ENCODE results near the gene POLA1.
"Not testable (repeated sequence)": the region's sequence is repeated elsewhere in the genome, so short reads cannot be mapped to it uniquely, and the experiment has no call there.

Gene POLA1

GRCh38 chrX:24799565-24799964 is 105.8 kb downstream of the POLA1 start:
- H3K27me3 ChIP-seq (ENCODE audit: insufficient read depth, poor library complexity, severe bottlenecking): no peaks in the 10 kb centered on the region
- H3K4me1 ChIP-seq (ENCODE audit: insufficient read depth, poor library complexity, severe bottlenecking): no peaks in the 10 kb centered on the region
- H3K4me3 ChIP-seq (ENCODE audit: severe bottlenecking): no peak overlapping the region
- no peaks in the 10 kb centered on the region for H3K36me3 ChIP-seq (ENCODE audit: low read depth)
- TF ChIP-seq CTCF (IDR thresholded peaks at IDR 0.05; ENCODE audit: poor library complexity, severe bottlenecking): no peak
- ATAC-seq (ENCODE audit: low read depth) (no peak), DNase-seq (ENCODE audit: low spot score) (no peak)
- H3K27ac ChIP-seq (ENCODE audit: poor library complexity, severe bottlenecking): no peak overlapping the region
- no peaks in the 10 kb centered on the region for H3K9me3 ChIP-seq (ENCODE audit: severe bottlenecking)

DNA sequence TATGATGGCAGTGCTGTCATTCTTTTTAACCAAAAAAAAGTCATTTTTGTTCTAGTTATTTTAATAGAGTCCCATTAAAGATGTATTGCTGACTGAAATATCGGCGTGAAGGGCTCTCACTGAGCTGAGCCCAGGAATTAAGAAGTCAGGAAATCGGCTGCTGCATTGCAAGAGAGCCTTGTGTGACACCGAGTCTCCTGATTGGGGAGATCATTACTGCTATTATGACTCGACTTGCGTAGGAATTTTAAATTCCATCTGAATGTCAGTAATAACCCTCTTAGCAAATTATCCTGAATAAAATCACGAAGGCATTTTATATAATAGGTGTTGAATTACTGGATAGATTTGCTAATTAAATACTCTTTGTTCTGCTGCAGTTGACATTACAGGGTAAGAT is 111.5 kb downstream of the POLA1 start:
- no peak for DNase-seq (ENCODE audit: low spot score)
- TF ChIP-seq CTCF (IDR thresholded peaks at IDR 0.05; ENCODE audit: poor library complexity, severe bottlenecking): no peak
- no peak for ATAC-seq (ENCODE audit: low read depth)
- H3K27ac ChIP-seq (ENCODE audit: poor library complexity, severe bottlenecking): no peak overlapping the region
- no peak overlapping the region for H3K4me3 ChIP-seq (ENCODE audit: severe bottlenecking)
- H3K27me3 ChIP-seq (ENCODE audit: insufficient read depth, poor library complexity, severe bottlenecking): no peaks in the 10 kb centered on the region
- H3K36me3 ChIP-seq (ENCODE audit: low read depth): 0 out of 2 replicates have a peak, but pooled peaks cover under 1% of the 10 kb centered on the region
- H3K4me1 ChIP-seq (ENCODE audit: insufficient read depth, poor library complexity, severe bottlenecking): no peaks in the 10 kb centered on the region
- H3K9me3 ChIP-seq (ENCODE audit: severe bottlenecking): no peaks in the 10 kb centered on the region

DNA sequence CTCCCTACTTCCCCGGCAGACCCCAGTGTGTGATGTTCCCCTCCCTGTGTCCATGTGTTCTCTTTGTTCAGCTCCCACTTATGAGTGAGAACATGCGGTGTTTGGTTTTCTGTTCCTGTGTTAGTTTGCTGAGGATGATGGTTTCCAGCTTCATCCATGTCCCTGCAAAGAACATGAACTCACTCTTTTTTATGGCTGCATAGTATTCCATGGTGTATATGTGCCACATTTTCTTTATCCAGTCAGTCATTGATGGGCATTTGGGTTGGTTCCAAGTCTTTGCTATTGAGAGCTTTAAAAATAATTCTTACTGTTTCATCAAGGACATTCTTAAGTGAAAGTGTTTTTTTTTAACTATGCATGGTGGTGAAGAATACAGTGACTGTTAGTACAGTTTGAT is 126.1 kb downstream of the POLA1 start:
- H3K4me3 ChIP-seq (ENCODE audit: severe bottlenecking); ATAC-seq (ENCODE audit: low read depth); DNase-seq (ENCODE audit: low spot score); H3K36me3 ChIP-seq (ENCODE audit: low read depth); H3K27me3 ChIP-seq (ENCODE audit: insufficient read depth, poor library complexity, severe bottlenecking); H3K4me1 ChIP-seq (ENCODE audit: insufficient read depth, poor library complexity, severe bottlenecking); H3K9me3 ChIP-seq (ENCODE audit: severe bottlenecking); H3K27ac ChIP-seq (ENCODE audit: poor library complexity, severe bottlenecking): not testable (repeated sequence)

GRCh38 chrX:24828147-24828546 is 134.4 kb downstream of the POLA1 start:
- no peak overlapping the region for H3K4me3 ChIP-seq (ENCODE audit: severe bottlenecking)
- peaks cover 8% of the 10 kb centered on the region for H3K36me3 ChIP-seq (ENCODE audit: low read depth)
- ATAC-seq (ENCODE audit: low read depth) (no peak), DNase-seq (ENCODE audit: low spot score) (no peak)
- no peaks in the 10 kb centered on the region for H3K27me3 ChIP-seq (ENCODE audit: insufficient read depth, poor library complexity, severe bottlenecking)
- H3K4me1 ChIP-seq (ENCODE audit: insufficient read depth, poor library complexity, severe bottlenecking): no peaks in the 10 kb centered on the region
- no peaks in the 10 kb centered on the region for H3K9me3 ChIP-seq (ENCODE audit: severe bottlenecking)
- H3K27ac ChIP-seq (ENCODE audit: poor library complexity, severe bottlenecking): no peak overlapping the region
- no peak for TF ChIP-seq CTCF (IDR thresholded peaks at IDR 0.05; ENCODE audit: poor library complexity, severe bottlenecking)

GRCh38 chrX:24828600-24828999 is 134.9 kb downstream of the POLA1 start:
- no peak for ATAC-seq (ENCODE audit: low read depth)
- H3K36me3 ChIP-seq (ENCODE audit: low read depth): peaks cover 8% of the 10 kb centered on the region
- no peak for DNase-seq (ENCODE audit: low spot score)
- no peak for TF ChIP-seq CTCF (IDR thresholded peaks at IDR 0.05; ENCODE audit: poor library complexity, severe bottlenecking)
- H3K27ac ChIP-seq (ENCODE audit: poor library complexity, severe bottlenecking): no peak overlapping the region
- no peaks in the 10 kb centered on the region for H3K9me3 ChIP-seq (ENCODE audit: severe bottlenecking)
- no peaks in the 10 kb centered on the region for H3K27me3 ChIP-seq (ENCODE audit: insufficient read depth, poor library complexity, severe bottlenecking)
- no peak overlapping the region for H3K4me3 ChIP-seq (ENCODE audit: severe bottlenecking)
- no peaks in the 10 kb centered on the region for H3K4me1 ChIP-seq (ENCODE audit: insufficient read depth, poor library complexity, severe bottlenecking)
